DMS 273 treated with DMSO at 0.1 percent for 48 hours (cell line): ENCODE results near the gene WWOX.

Experiments used
- DNase-seq: peaks from one replicate; lab custom pipeline; 2025; lab: John Stamatoyannopoulos, UW

WWOX gene

GRCh38 chr16:78105517-78105916, 6.1 kb downstream of the WWOX start:
- DNase-seq, result no peak

GRCh38 chr16:78106686-78107085, 7.2 kb downstream of the WWOX start:
- DNase-seq, result no peak

GRCh38 chr16:78108451-78108850, 9.0 kb downstream of the WWOX start:
- no peak for DNase-seq

GRCh38 chr16:78113258-78113657, 13.8 kb downstream of the WWOX start:
- no peak for DNase-seq

GRCh38 chr16:78115659-78116058, 16.2 kb downstream of the WWOX start:
- no peak for DNase-seq

GRCh38 chr16:78116946-78117345, 17.5 kb downstream of the WWOX start:
- DNase-seq, result no peak

- DNase-seq, result no peak
These were observed 17.9 kb downstream of the WWOX start for GRCh38 chr16:78117391-78117790.

GRCh38 chr16:78118469-78119025, 19.1 kb downstream of the WWOX start:
- no peak for DNase-seq

- DNase-seq, result peak; percentile 45
These were observed 23.4 kb downstream of the WWOX start for GRCh38 chr16:78122774-78123315.

- DNase-seq, result no peak
These were observed 25.8 kb downstream of the WWOX start for GRCh38 chr16:78125112-78125844.

GRCh38 chr16:78126662-78127061, 27.2 kb downstream of the WWOX start:
- DNase-seq, result no peak

- DNase-seq, result no peak
These were observed 27.7 kb downstream of the WWOX start for GRCh38 chr16:78127130-78127529.

- no peak for DNase-seq
These were observed 29.5 kb downstream of the WWOX start for GRCh38 chr16:78128913-78129312.

GRCh38 chr16:78129349-78129748, 29.9 kb downstream of the WWOX start:
- DNase-seq, result no peak

- no peak for DNase-seq
These were observed 30.7 kb downstream of the WWOX start for GRCh38 chr16:78130083-78130608.

- DNase-seq, result no peak
These were observed 31.5 kb downstream of the WWOX start for GRCh38 chr16:78130950-78131349.

GRCh38 chr16:78133919-78134318, 34.5 kb downstream of the WWOX start:
- DNase-seq, result no peak

- no peak for DNase-seq
These were observed 35.6 kb downstream of the WWOX start for GRCh38 chr16:78134944-78135619.

- DNase-seq, result no peak
These were observed 37.7 kb downstream of the WWOX start for GRCh38 chr16:78137179-78137578.

- DNase-seq, result no peak
These were observed 38.5 kb downstream of the WWOX start for GRCh38 chr16:78137782-78138616.

- no peak for DNase-seq
These were observed 41.5 kb downstream of the WWOX start for GRCh38 chr16:78140818-78141466.
